Osteocyte (in vitro differentiated cells): Measurements from ENCODE around the gene UVSSA. TPM values are rescaled to one million over a fixed set of nuclear protein-coding genes. Genes with fewer than 3 reads are reported as not detected.
"Not testable (repeated sequence)": the region's sequence is repeated elsewhere in the genome, so short reads cannot be mapped to it uniquely, and the experiment has no call there.

Source experiments
- DNase-seq: peaks from one replicate; pipeline ENCODE4 v3.0.0; 2021; ENCODE audit warnings: mixed read lengths; ENCODE audit not compliant: unreplicated experiment; ENCODE audit errors: extremely low spot score
- H3K27ac Mint-ChIP-seq: one replicate; pipeline ENCODE4 v1.8.0; 2021; ENCODE audit warnings: mild to moderate bottlenecking, mixed read lengths; ENCODE audit not compliant: unreplicated experiment
- H3K27me3 Mint-ChIP-seq: one replicate; pipeline ENCODE4 v1.8.0; 2021; ENCODE audit warnings: mixed read lengths; ENCODE audit not compliant: unreplicated experiment
- H3K36me3 Mint-ChIP-seq: one replicate; pipeline ENCODE4 v1.8.0; 2021; ENCODE audit warnings: mixed read lengths; ENCODE audit not compliant: unreplicated experiment
- H3K4me1 Mint-ChIP-seq: one replicate; pipeline ENCODE4 v1.8.0; 2021; ENCODE audit warnings: mixed read lengths; ENCODE audit not compliant: unreplicated experiment
- H3K4me3 Mint-ChIP-seq: one replicate; pipeline ENCODE4 v1.8.0; 2021; ENCODE audit warnings: mild to moderate bottlenecking, moderate library complexity, mixed read lengths; ENCODE audit not compliant: unreplicated experiment
- H3K9me3 Mint-ChIP-seq: one replicate; pipeline ENCODE4 v1.8.0; 2021; ENCODE audit warnings: mixed read lengths; ENCODE audit not compliant: unreplicated experiment
- CTCF ChIP-seq: fragments of 200-600 bp; sonication (generic); IDR thresholded peaks from 2 replicates; pipeline ENCODE4 v1.5.0; 2021; ENCODE audit warnings: antibody characterized with exemption, mild to moderate bottlenecking, moderate library complexity
- total RNA-seq: library from RNA; stranded (reverse); gene quantifications from 2 replicates; pipeline ENCODE4 v1.2.1, GENCODE V29; 2021

The UVSSA gene
- total RNA-seq, 1 donor from 2014 or later, result 26.7 TPM

- H3K36me3 Mint-ChIP-seq, result peaks cover 36% of the 10 kb centered on the region
- no peaks in the 10 kb centered on the region for H3K9me3 Mint-ChIP-seq
- TF ChIP-seq CTCF, result no peak
- H3K27me3 Mint-ChIP-seq, result no peaks in the 10 kb centered on the region
- H3K4me1 Mint-ChIP-seq, result no peaks in the 10 kb centered on the region
- H3K27ac Mint-ChIP-seq, result no peak overlapping the region
- H3K4me3 Mint-ChIP-seq, result no peak overlapping the region
- no peak for DNase-seq
These were observed 13.8 kb upstream of the UVSSA start for GRCh38 chr4:1333256-1333655.

GRCh38 chr4:1333851-1334578 lies 13.0 kb upstream of the UVSSA start:
- not testable (repeated sequence) for H3K27ac Mint-ChIP-seq, H3K4me1 Mint-ChIP-seq, H3K9me3 Mint-ChIP-seq, DNase-seq, H3K4me3 Mint-ChIP-seq, H3K27me3 Mint-ChIP-seq
- peaks cover 39% of the 10 kb centered on the region for H3K36me3 Mint-ChIP-seq

- Mint-ChIP-seq H3K27me3 (no peaks in the 10 kb centered on the region), H3K27ac (no peak overlapping the region), H3K36me3 (peaks cover 43% of the 10 kb centered on the region), H3K4me1 (no peaks in the 10 kb centered on the region), H3K4me3 (no peak overlapping the region), H3K9me3 (no peaks in the 10 kb centered on the region)
- TF ChIP-seq CTCF, result no peak
- DNase-seq, result no peak
These were observed 12.5 kb upstream of the UVSSA start for GRCh38 chr4:1334579-1334895.

GRCh38 chr4:1335193-1335883 lies 11.7 kb upstream of the UVSSA start:
- not testable (repeated sequence) for H3K4me3 Mint-ChIP-seq, H3K9me3 Mint-ChIP-seq, DNase-seq, H3K27ac Mint-ChIP-seq, H3K4me1 Mint-ChIP-seq, H3K27me3 Mint-ChIP-seq
- H3K36me3 Mint-ChIP-seq, result peaks cover 47% of the 10 kb centered on the region

GRCh38 chr4:1336088-1336491 lies 10.9 kb upstream of the UVSSA start:
- H3K4me1 Mint-ChIP-seq, result no peaks in the 10 kb centered on the region
- H3K27me3 Mint-ChIP-seq, result no peaks in the 10 kb centered on the region
- H3K27ac Mint-ChIP-seq, result no peak overlapping the region
- H3K36me3 Mint-ChIP-seq, result peaks cover 51% of the 10 kb centered on the region
- no peak for TF ChIP-seq CTCF
- H3K9me3 Mint-ChIP-seq, result no peaks in the 10 kb centered on the region
- no peak overlapping the region for H3K4me3 Mint-ChIP-seq
- no peak for DNase-seq

- no peak for TF ChIP-seq CTCF
- H3K36me3 Mint-ChIP-seq, result peaks cover 51% of the 10 kb centered on the region
- H3K4me3 Mint-ChIP-seq, result no peak overlapping the region
- no peaks in the 10 kb centered on the region for H3K9me3 Mint-ChIP-seq
- no peak for DNase-seq
- H3K27me3 Mint-ChIP-seq, result no peaks in the 10 kb centered on the region
- peak overlapping the region; percentile 27 for H3K27ac Mint-ChIP-seq
- H3K4me1 Mint-ChIP-seq, result peaks cover 5% of the 10 kb centered on the region
These were observed 9.6 kb upstream of the UVSSA start for GRCh38 chr4:1337376-1337831.
